Measurements from ENCODE around the gene ELOVL7. TPM values are rescaled to one million over a fixed set of nuclear protein-coding genes. Genes with fewer than 3 reads are reported as not detected.

Gene ELOVL7
- polyA plus RNA-seq, 2 of the 4 experiments (the other 2 are of a cell fraction) = 8.3 to 12.3 TPM

- TF ChIP-seq USF2 (IDR thresholded peaks at IDR 0.05) = no peak
- no peak for TF ChIP-seq GATA3 (IDR thresholded peaks at IDR 0.05; ENCODE audit: borderline replicate concordance)
- TF ChIP-seq HOXA7 (CRISPR knock-in tag; IDR thresholded peaks at IDR 0.05) = no peak
- no peak for TF ChIP-seq REST (IDR thresholded peaks at IDR 0.05)
- TF ChIP-seq NPAS2 (CRISPR knock-in tag; IDR thresholded peaks at IDR 0.05; ENCODE audit: borderline replicate concordance) = no peak
Measured at GRCh38 chr5:60835554-60835953, 8.5 kb downstream of the ELOVL7 start (continued).

GRCh38 chr5:60833520-60833919 lies 10.5 kb downstream of the ELOVL7 start:
- DNase-seq (ENCODE audit: low read depth in 1 of 2, low spot score in 1 of 2) (no peak), FAIRE-seq (no peak), ATAC-seq (no peak)
- no peaks in the 10 kb centered on the region for H3K9me3 ChIP-seq
- ChIA-PET CTCF (interaction anchor here (1.1 to 1.8 kb wide), 3 partner anchors 9 to 134 kb away, joined by 3 to 7 read pairs (median 5); partner anchors contain the start of gene DEPDC1B), POLR2A (no interaction called here)
- no peak for TF ChIP-seq TP53 (CRISPR knock-in tag; IDR thresholded peaks at IDR 0.05)
- TF ChIP-seq KDM5A (IDR thresholded peaks at IDR 0.05) = no peak
- H3K4me1 ChIP-seq = peaks cover 19% of the 10 kb centered on the region
- no peak overlapping the region for H3K27ac ChIP-seq
- H3K4me3 ChIP-seq = no peak overlapping the region
- no peak overlapping the region for H3K4me2 ChIP-seq

GRCh38 chr5:60830581-60831127 lies 13.4 kb downstream of the ELOVL7 start:
- H3K27ac ChIP-seq = no peak overlapping the region
- CTCF ChIA-PET = no interaction called here
- FAIRE-seq (peak; percentile 36), ATAC-seq (no peak), DNase-seq (ENCODE audit: low read depth in 1 of 2, low spot score in 1 of 2) (no peak)
- no peak overlapping the region for H3K4me2 ChIP-seq
- TF ChIP-seq ZC3H11A (IDR thresholded peaks at IDR 0.05) (no peak), USF2 (IDR thresholded peaks at IDR 0.05) (no peak), ELK1 (IDR thresholded peaks at IDR 0.05; ENCODE audit: low read depth, low read length) (no peak), KDM1A (IDR thresholded peaks at IDR 0.05; ENCODE audit: low read depth) (no peak), ZFP36 (IDR thresholded peaks at IDR 0.05; ENCODE audit: borderline replicate concordance, partially characterized antibody) (no peak), BHLHE40 (IDR thresholded peaks at IDR 0.05; ENCODE audit: low read depth, low read length) (no peak), RARB (CRISPR knock-in tag; IDR thresholded peaks at IDR 0.05) (no peak), CBX2 (IDR thresholded peaks at IDR 0.05; ENCODE audit: borderline replicate concordance, low read depth) (no peak), PHF8 (IDR thresholded peaks at IDR 0.05; ENCODE audit: borderline replicate concordance, low read depth) (no peak), MAZ (IDR thresholded peaks at IDR 0.05; ENCODE audit: borderline replicate concordance, low read depth, low read length) (no peak), CHD4 (IDR thresholded peaks at IDR 0.05; ENCODE audit: borderline replicate concordance) (no peak), NPAS2 (CRISPR knock-in tag; IDR thresholded peaks at IDR 0.05; ENCODE audit: borderline replicate concordance) (no peak), HMGXB4 (CRISPR knock-in tag; IDR thresholded peaks at IDR 0.05; ENCODE audit: borderline replicate concordance) (no peak), TFCP2L1 (CRISPR knock-in tag; IDR thresholded peaks at IDR 0.05) (no peak), RFX5 (IDR thresholded peaks at IDR 0.05) (no peak), ZNF302 (CRISPR knock-in tag; IDR thresholded peaks at IDR 0.05) (no peak), HOXB5 (CRISPR knock-in tag; IDR thresholded peaks at IDR 0.05) (no peak), HDAC2 (IDR thresholded peaks at IDR 0.05) (no peak), RCOR1 (IDR thresholded peaks at IDR 0.05; ENCODE audit: low read depth, low read length) (no peak)
- H3K4me1 ChIP-seq = peaks cover 24% of the 10 kb centered on the region; the same call in 2 of the 3 replicates
- H3K4me3 ChIP-seq = no peak overlapping the region
- H3K9me3 ChIP-seq = no peaks in the 10 kb centered on the region
- POLR2A ChIA-PET = no interaction called here

Measured in A549 (cell line).